GM19035 (cell line): ENCODE data around the gene SERTAD1.

ENCODE experiments used
- ATAC-seq: cut with Tn5 transposase; IDR thresholded peaks from one replicate; pipeline ENCODE4 v1.9.1; 2021; ENCODE audit not compliant: unreplicated experiment

SERTAD1 gene

DNA sequence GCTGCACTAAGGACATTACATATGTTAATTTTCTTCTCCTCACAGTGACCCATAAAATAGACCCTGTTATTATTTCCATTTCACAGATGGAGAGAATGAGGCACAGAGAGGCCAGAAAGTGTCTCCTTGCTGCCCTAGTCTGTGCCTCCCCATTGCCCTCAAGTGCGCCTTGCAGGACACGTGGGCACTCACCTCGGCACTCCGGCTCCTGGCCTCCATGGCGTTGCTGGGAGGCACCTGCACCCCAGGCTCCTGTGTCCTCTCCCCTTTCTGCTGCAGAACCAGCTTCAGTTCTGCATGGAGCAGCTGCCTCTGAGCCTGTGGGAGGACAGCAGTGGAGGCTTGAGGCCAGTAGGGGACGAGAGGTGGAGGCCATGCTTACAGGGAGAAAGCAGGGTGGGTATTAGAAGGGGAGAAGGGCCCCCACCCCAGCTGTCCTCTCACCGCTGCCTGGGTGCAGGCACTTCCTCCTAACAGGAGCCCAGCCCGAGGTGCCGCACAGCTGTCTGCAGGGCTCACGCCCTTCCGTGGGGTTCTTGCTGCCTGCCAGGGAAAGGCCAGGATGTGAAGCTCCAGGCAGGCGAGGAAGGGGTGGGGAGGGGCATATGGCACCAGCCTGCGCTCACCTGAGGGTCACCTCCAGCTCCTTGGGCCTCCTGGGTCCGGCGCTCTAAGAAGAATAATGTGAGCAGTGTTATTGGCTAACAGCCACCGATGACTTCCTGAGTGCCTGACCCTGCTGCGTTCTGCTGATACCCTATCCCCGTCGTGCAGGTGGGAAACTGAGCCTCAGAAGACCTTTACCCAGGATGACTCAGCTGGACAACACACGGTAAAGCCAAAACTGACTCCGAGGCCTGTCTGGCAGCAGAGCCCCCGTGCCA, 17.8 kb downstream of the SERTAD1 start:
- no peak for ATAC-seq

DNA sequence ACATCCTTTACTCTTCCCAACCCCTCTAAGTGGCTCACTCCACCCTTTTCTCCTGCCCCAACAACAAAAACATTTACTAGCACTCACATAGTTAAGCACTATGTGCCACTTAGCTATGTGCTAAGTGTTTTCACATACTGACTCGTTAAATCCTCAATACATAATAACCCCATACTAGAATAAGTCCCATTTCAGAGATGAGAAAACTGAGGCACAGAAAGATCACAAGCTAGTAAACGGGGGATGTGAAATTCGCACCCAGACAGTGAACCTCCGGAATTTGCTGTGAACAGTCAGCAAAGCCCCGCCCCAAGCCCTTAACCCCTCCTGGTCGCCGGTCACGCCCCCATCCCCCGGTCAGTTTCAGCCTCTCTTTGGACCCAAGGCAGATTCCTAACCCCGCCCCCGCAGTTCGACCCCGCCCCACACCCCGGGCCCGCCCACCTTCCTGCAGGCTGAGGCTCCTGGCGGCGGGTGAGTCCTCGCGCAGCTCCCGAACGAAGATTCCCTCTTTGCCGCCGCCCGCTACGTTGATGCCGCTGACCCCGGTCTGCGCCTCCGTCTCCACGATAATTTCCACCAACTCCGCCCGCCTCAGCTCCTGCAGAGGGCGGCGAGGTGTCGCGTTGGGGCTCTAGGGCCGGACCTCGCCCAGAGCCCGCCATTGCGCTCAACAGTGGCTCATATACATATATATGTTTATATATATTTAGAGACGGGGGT, 22.4 kb downstream of the SERTAD1 start:
- ATAC-seq = peak; percentile 67

DNA sequence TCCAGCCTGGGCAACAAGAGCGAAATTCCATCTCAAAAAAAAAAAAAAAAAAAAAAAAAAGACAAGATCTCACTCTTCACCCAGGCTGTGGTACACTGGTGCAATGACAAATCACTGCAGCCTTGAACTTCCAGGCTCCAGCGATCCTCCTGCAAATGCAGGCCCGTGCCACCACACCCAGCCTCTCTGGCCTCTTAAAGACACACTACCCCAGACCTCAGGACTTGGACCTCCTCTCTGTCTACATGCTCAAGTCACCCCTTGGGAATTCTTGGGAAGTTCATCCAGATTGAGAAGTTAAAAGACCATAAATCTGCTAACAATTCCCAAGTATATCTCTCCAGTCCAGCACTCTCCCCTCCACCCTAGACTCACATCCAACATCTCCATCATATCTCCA, 25.2 kb downstream of the SERTAD1 start:
- ATAC-seq = no peak

DNA sequence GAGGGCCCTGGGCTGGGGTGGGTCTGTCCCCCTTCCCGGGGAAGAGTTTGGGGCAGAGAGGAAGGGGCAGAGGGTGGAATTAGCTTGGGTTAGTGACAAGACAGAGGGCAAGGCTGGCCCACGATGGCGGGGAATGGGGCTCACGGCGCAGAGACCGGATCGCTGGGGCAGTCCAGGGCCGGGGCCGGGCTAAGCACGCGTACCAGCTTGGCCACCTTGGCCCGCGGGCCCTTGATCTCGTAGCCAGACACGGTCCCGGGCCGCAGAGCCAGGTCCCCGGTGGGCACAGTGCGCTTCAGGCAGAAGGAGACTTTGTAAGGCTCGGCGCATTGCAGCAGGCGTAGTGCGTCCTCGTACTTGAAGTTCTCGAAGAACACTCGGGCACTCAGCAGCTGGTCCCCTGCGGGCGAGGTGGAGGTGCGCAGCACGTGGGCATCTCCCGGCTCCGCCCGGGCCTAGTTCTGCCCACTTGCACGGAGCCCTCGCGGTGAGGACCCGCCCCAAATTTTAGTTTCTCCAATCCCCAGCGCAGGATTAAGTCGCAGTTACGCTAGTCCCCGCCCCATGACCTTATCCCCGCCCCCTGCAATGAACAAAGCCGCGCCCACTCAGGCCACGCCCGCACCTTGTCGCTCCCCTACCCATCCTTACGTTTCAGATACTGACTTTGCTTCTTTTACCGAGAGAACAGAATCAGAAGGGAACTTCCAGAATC, 27.2 kb downstream of the SERTAD1 start:
- no peak for ATAC-seq

DNA sequence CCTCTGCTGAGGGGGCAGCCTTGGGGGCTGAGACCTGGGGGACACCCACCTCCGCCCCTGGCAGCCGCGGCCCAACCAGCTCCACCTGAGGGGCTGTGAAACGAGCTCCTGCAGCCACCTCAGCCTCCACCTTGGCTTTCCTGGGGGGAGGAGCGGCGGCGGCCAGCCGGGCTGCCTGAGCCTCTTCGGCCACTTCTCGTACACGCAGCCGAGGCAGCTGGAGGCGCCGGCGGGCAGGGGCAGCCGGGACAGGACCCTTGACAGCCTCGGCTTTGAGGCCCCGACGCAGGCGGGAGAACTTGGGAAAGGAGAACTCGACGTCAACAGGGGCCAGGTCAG, 28.3 kb downstream of the SERTAD1 start:
- ATAC-seq = no peak

DNA sequence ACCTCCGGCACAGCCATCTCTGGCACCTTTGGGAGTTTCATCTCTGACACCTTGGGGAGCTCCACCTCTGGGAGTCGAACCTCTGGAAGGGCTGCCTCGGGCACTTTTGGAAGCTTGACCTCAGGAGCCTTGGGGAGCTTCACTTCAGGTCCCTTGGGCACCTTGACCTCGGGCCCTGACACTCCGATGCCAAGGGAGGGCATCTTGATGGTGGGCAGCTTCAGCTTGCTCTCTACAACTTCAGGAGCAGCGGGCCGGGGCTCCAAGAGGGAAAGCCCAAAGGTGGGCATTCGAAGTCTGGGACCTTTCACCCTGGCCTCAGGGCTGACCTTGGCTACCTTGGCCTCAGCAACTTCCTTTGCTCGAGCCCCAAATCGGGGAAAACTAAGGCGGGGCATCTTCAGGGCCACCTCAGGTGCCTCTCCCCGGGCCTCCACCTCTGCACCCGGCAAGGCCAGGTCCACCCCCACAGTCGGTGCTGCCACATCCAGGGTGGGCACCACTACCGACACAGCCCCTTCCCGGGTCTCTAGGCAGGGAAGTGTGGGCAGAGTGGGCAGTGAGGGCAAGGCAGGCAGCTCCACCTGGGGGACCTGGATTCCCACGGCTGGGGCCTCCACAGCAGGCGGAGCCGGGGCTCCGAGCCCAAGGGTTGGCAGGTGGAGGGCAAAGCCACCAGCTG, 28.8 kb downstream of the SERTAD1 start:
- ATAC-seq = no peak

DNA sequence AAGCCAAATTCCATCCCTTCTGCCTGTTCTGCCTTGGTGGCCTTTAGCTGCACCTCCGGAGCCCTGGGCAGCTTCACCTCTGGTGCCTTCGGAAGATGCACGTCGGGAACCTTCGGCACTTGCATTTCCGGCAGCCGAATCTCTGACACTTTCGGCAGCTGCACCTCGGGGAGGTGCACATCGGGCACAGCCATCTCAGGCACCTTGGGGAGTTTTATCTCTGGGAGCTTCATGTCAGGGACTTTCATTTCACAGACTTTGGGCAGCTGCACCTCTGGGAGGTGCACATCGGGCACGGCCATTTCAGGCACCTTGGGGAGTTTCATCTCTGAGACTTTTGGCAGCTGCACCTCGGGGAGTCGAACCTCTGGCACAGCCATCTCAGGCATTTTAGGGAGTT, 29.8 kb downstream of the SERTAD1 start:
- ATAC-seq = no peak

DNA sequence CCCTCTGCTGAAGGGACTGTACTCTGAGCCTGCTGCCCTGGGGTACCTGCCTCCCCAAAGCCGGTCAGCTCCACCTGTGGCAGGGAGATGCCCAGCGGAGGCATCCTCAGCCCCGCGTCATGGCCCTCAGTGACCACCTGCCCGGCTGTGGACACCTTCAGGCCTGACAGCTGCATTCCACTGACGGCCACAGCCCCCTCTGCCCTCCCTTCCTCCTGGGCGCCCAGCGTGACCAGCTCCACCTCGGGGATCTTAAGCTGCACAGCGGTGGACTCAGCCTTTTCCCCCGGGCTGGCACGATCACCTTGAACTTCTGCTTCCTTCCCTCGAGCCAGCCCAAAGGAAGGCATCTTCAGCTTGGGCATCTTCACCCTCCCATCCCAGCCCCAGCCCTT, 31.0 kb downstream of the SERTAD1 start:
- no peak for ATAC-seq

DNA sequence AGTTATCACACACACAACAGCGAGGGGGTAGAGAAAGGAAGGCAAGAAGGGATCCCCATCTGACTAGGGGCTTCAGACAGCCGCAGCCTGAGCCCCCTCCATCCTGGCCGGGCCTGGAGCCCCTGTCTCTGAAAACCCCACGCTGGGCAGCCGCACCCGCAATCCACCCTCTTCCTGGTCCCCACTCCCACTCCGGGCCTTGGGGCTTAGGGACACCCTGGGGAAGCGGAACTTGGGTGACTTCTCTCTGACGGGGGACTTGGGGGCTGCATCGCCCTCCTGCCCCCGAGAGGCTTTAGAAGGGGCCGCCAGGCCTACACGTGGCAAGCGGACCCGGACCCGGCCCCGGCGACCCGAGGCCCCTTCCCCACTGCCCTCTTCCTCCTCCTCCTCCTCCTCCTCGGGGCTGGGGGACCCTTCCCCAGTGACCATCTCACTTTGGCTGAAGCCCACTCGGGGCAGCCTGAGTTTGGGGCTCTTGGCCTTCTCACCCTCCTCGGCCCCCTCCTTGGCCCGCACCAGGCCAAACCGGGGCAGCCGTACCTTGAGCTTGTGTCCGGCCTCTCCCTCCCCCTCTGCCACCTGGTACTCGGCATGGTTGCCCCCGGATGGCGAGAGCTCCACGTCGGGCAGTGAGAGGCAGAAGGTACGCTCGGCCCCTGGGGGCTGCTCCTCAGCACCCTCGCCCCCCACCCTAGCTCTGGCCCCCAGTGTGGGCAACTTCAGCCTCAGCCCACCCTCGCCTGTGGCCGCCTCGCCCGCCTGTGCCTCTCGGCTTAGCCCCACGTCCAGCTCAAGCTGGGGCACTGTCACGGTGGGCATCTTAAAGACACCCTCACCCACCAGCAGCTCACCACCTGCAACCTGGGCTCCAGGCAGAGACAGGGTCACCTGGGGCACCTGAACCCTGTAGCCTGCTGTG, 31.6 kb downstream of the SERTAD1 start:
- ATAC-seq = no peak

DNA sequence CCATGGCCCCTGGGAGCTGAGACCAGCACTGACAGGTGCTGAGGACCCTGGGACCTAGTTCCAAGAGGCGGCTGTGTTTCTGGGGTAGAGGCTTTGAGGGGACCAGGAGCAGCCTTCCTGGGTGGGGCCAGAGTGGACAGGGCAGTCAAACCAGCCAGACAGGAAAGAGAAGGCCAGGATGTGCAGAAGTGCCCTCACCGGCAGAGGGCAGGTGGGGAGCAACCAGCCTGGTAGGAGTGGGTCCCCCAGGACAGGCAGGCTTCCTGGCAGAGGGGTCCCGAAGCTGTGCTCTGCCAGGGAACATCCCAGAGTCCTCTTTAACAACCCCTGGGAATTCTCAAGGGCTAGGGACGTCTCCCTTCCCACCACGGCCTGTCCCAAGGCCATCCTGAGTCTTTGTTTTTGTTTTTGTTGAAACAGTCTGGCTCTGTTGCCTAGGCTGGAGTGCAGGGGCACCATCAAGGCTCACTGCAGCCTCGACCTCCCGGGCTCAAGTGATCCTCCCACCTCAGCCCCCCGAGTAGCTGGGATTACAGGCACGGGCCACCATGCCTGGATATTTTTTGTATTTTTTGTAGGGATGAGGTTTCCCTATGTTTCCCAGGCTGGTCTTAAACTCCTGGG, 32.8 kb downstream of the SERTAD1 start:
- ATAC-seq = no peak

DNA sequence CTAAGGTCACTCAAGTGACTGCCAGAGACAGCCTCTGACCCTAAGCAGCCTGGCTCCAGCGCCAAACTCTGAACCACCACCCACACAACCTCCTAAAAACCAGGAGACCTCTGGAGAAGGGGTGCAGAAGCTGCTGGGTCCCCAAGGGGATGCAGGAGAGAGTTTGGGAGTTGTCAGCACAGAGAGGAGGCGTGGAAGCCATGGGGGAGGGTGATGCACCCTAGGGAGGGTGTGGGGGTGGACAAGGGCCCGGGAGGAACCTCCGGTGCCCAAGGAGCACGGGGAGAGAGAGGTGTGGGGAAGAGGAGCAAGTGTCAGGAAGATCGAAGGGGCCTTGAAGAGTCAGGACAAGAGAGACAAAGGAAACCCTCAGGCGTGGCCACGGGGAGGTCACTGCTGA, 33.7 kb downstream of the SERTAD1 start:
- no peak for ATAC-seq

DNA sequence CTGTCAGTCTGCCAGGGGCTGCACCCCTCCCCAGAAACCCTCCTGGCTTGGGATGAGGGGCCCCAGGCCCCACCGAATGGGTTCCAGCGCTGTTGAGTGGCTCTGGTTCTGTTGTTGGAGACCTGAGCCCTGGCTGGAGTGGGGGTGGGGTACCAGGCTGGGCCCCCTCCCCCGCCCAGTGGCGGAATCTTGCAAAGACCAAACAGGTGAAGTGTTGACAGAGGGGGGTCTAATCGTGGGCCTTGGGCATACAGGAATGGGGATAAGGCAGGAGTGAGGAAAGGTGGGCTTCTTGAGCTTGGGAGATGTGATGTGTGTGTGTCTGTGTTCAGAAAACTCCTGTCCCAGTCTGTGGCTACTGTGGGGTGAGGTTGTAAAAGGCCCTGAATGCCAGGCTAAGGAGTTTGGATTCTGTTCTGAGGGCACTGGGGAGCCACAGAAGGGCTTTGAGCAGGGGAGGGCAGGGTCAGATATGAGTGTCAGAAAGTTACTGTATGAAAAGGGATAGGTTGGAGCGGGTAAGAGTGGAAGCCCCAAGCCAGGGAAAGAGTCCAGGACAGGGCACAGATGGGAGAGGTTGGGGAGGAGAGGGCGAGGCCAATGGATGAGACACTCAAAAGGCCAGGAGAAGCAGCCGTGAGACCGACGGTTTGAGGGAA, 35.6 kb downstream of the SERTAD1 start, which contains the start of gene HIPK4:
TSS of gene HIPK4 (minus strand) at position 98 of the 659 bp plus-strand sequence. CDS start 279 bp downstream, outside the sequence.
- no peak for ATAC-seq

DNA sequence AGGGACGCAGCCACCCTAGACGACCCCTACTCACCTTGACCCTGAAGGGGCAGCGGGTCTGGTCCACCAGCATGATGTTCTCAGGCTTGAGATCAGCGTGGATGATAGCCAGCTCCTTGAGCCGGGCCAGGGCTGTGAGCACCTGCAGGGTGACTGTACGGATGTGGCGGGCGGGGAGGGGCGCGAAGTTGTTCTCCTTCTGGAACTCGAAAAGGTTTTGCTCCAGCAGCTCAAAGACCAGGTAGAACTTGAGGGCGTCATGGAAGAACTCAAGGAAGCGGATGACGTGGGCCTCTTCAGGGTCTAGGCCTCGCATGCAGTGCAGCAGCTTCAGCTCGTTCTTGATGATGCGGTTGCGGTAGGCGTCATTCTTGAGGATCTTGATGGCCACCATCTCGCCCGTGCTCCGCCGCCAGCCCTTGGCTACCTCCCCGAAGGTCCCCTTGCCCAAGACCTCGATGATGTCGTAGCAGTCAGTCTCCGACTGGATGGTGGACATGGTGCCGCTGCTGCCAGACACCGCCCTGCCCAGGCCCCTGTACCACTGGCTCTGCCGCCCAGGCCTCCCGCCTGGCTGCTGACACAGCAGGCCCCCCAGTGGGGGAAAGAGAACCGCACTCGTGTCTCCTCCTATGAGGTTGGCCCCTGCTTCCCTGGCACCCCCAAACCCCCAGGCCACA, 36.2 kb downstream of the SERTAD1 start:
- no peak for ATAC-seq

DNA sequence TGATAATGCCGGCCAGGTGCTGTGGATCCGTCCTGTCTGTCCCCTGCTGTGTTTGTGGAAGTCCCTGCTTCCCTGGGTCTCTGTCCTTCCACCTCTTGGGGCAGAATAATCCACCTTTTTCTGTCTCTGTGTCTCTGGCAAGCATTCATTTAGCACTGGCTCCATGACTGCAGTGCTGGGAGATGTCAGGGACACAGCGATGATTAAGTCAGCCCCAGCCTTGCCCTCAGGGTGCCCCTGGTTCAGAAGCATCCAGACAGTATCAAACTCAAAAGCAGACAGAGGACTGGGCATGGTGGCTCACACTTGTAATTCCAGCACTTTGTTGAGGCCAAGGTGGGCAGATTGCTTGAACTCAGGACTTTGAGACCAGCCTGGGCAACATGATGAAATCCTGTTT, 37.3 kb downstream of the SERTAD1 start:
- ATAC-seq = no peak

DNA sequence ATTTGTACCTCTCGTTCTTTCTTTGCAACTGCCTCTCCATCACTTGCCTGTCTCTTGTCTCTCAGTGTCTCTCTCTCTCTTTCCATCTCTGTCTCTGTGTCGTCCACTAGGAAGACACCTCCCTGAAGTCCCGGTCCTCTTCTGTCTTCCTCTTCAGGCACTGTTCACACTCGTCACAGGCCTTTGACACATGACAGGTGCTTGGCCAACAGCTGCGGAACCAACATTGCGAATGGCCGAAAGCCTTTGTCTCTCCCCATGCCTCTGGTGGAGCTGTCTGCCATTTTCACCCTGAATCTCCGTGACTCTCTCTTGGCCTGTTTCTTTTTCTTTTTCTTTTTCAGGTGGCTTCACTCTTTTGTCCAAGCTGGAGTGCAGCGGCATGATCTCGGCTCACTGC, 38.6 kb downstream of the SERTAD1 start:
- ATAC-seq = no peak

DNA sequence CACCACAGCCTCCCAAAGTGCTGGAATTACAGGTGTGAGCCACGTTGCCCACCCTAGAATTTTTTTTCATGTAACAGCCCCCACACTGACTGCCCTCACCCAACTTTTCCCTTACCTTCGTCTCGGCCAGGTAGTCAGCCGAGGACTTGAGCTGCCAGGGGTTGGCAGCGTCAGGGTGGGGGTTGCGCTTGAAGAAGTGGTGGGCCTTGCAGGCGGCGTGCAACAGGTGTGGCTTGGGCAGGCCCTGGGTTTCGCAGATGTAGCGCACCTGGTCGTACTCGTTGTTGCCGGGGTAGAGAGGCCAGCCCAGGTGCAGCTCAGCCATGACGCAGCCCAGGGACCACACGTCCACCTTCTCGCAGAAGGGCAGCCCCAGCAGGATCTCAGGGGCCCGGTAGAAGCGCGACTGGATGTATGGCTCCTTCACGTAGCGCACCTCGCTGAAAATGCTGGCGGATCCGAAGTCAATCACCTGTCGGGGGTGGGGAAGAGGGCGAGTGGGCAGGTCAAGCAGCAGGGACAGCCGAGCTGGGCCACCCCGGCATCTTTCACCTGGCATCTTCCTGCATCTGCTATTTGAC, 42.0 kb downstream of the SERTAD1 start:
- ATAC-seq = no peak

DNA sequence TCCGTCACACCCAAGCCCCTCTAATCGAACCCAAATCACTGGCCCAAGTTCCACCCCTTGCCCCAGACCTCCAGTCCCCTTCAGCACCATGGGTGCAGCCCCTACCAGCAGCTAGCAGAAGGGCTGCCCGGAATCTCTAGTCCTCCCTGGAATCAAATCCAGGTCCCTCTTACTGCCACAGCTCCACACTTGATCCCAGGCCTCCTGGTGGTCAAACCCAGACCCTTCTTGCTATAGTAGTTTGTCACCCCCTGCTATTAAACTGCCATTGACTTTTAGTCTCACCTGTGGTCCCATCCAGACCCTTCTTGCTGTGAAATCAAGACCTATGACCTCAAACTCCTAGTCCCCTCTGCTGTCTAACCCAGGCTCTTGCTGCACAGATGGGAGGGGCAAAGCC, 44.5 kb downstream of the SERTAD1 start:
- ATAC-seq = no peak
